ENCODE measurements around the gene USP7. TPM values are rescaled to one million over a fixed set of nuclear protein-coding genes. Genes with fewer than 3 reads are reported as not detected.

The USP7 gene
- total RNA-seq, 1 experiment from 2014 or later, result 125 TPM

DNA sequence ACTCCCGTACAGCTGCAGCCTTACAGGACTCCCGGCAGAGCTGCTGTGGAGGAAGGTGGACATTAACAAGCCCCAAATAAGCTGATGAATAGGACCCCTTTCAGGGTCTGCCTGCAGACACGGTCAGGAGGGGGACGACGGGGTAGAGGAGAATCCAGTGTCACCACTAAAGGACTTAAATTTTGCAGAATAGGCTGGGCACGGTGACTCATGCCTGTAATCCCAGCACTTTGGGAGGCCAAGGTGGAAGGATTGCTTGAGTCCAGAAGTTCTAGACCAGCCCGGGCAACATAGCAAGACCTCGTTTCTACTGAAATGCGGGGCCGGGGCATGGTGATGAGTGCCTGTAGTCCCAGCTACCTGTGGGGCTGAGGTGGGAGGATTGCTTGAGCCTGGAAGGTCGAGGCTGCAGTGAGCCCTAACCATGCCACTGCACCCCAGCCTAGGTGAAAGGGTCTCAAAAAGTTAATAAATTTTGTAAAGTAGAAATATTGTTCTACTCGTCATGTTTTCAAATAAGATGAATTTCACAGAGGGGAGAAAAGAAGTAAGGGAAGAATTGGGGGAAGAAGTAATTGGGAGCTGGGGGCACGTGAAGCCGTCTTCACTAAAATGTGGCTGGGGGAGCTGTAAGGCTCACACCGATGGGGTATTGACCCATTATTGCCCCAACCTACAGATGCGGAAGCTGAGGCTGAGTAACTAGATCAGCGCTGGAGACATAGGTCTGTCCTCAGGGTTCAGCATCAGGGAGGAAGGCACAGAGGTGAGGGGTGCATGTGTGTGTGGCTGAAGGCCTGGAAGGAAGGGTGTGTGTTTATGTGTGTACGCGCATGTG, 76.9 kb downstream of the USP7 start:
- Histone ChIP-seq H3K27ac (ENCODE audit: low read length) (no peak overlapping the region), H3K4me1 (ENCODE audit: control insufficient read depth, insufficient read depth, low read length) (peaks cover 4% of the 10 kb centered on the region; the same call in 1 of the 2 replicates), H3K36me3 (ENCODE audit: control insufficient read depth, insufficient read depth, low read length) (no peaks in the 10 kb centered on the region), H3K9me3 (ENCODE audit: control insufficient read depth, insufficient read depth, low read depth, low read length) (no peaks in the 10 kb centered on the region), H3K4me3 (ENCODE audit: low read depth in 2 of 2, low read length in 2 of 2) (no peak overlapping the region), H3K27me3 (ENCODE audit: control insufficient read depth, insufficient read depth, low read length) (no peaks in the 10 kb centered on the region)
- in situ Hi-C loops (cut with HindIII; ENCODE audit: low pct_unique_long_range_greater_than_20kb, low sequenced_read_pairs) (no loop called here), intact Hi-C loops (cut with micrococcal nuclease; ENCODE audit: unreplicated experiment) (no loop called here)
- no TSS peak for BruUV-seq (replicated peaks)
- CTCF ChIA-PET, result no interaction called here
- ATAC-seq, result no peak
- TF ChIP-seq TCF7L2 (IDR thresholded peaks at IDR 0.05; ENCODE audit: low read depth, low read length), result no peak
- no peak for TF ChIP-seq CTCF (IDR thresholded peaks at IDR 0.05)
- TF ChIP-seq, protein P1, sequence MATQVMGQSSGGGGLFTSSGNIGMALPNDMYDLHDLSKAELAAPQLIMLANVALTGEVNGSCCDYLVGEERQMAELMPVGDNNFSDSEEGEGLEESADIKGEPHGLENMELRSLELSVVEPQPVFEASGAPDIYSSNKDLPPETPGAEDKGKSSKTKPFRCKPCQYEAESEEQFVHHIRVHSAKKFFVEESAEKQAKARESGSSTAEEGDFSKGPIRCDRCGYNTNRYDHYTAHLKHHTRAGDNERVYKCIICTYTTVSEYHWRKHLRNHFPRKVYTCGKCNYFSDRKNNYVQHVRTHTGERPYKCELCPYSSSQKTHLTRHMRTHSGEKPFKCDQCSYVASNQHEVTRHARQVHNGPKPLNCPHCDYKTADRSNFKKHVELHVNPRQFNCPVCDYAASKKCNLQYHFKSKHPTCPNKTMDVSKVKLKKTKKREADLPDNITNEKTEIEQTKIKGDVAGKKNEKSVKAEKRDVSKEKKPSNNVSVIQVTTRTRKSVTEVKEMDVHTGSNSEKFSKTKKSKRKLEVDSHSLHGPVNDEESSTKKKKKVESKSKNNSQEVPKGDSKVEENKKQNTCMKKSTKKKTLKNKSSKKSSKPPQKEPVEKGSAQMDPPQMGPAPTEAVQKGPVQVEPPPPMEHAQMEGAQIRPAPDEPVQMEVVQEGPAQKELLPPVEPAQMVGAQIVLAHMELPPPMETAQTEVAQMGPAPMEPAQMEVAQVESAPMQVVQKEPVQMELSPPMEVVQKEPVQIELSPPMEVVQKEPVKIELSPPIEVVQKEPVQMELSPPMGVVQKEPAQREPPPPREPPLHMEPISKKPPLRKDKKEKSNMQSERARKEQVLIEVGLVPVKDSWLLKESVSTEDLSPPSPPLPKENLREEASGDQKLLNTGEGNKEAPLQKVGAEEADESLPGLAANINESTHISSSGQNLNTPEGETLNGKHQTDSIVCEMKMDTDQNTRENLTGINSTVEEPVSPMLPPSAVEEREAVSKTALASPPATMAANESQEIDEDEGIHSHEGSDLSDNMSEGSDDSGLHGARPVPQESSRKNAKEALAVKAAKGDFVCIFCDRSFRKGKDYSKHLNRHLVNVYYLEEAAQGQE (IDR thresholded peaks at IDR 0.05; ENCODE audit: insufficient read depth in 1 of 2, low read depth in 2 of 2, low read length in 1 of 2), result no peak
- no peak for TF ChIP-seq SIN3A (IDR thresholded peaks at IDR 0.05; ENCODE audit: borderline replicate concordance, insufficient read depth, low read depth, low read length)
- TF ChIP-seq POLR2AphosphoS5 (IDR thresholded peaks at IDR 0.05; ENCODE audit: low read depth, low read length), result 0 out of 2 replicates have a peak, but pooled peaks have one; percentile 35
- POLR2A ChIA-PET, result no interaction called here
- DNase-seq (ENCODE audit: low read depth, low spot score), result no peak

DNA sequence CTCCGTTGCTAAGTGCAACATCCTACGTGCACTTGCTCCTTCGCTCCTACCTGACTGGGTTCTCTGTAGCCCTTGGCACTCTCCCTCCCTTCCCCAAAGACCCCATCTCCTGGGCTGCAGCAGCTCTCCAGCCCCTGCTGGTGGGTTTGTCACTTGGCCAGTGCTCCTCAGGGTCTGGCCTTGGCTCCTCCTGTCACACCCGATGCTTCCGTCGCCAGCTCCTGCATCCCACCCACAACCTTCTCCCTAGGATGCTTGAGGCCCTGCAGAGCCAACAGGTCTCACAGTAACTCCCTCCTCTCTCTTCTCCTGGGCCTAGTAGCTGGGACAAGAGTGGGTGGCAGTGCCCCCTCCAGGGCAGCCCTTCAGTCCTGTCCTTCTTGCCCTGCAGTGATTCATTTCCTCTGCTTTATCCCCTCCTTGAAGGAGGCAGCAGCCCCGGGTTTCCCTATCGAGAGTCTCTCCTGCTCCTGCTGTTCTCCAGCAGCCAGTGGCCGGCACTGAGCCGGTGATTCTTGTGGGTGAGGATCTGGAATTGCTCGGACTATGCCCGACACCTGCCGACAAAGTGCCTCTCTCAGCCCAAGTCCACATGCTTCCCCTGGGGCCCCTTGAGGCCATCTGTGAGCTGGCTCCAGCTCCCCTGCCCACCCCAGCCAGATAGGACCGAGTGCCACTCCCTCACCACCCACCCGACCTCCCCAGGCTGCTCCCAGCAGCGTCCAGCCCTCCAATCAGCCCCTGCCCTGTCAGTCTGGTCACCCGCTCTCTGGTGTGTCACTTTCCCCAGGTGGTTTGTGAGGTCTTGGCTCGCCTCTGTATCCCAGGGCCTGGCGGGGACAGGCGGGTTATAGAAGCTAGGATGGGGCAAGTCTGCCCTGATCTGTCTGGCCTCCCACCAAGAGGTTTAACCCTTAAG, 77.8 kb downstream of the USP7 start:
- TF ChIP-seq, protein P1 (IDR thresholded peaks at IDR 0.05; ENCODE audit: insufficient read depth in 1 of 2, low read depth in 2 of 2, low read length in 1 of 2), result no peak
- TF ChIP-seq TCF7L2 (IDR thresholded peaks at IDR 0.05; ENCODE audit: low read depth, low read length), result no peak
- TF ChIP-seq POLR2AphosphoS5 (IDR thresholded peaks at IDR 0.05; ENCODE audit: low read depth, low read length), result no peak
- no peak for TF ChIP-seq SIN3A (IDR thresholded peaks at IDR 0.05; ENCODE audit: borderline replicate concordance, insufficient read depth, low read depth, low read length)
- no peak for TF ChIP-seq CTCF (IDR thresholded peaks at IDR 0.05)
- H3K36me3 ChIP-seq (ENCODE audit: control insufficient read depth, insufficient read depth, low read length), result no peaks in the 10 kb centered on the region
- CTCF ChIA-PET, result interaction anchor here (0.5 kb wide), 2 partner anchors 12 to 288 kb away, joined by 3 read pairs; no protein-coding TSS in a partner anchor
- ATAC-seq (peak; percentile 54), DNase-seq (ENCODE audit: low read depth, low spot score) (no peak)
- H3K4me1 ChIP-seq (ENCODE audit: control insufficient read depth, insufficient read depth, low read length), result peaks cover 4% of the 10 kb centered on the region; the same call in 1 of the 2 replicates
- no peak overlapping the region for H3K4me3 ChIP-seq (ENCODE audit: low read depth in 2 of 2, low read length in 2 of 2)
- H3K27me3 ChIP-seq (ENCODE audit: control insufficient read depth, insufficient read depth, low read length), result no peaks in the 10 kb centered on the region
- in situ Hi-C loops (cut with HindIII; ENCODE audit: low pct_unique_long_range_greater_than_20kb, low sequenced_read_pairs) (no loop called here), intact Hi-C loops (cut with micrococcal nuclease; ENCODE audit: unreplicated experiment) (no loop called here)
- POLR2A ChIA-PET, result no interaction called here
- H3K9me3 ChIP-seq (ENCODE audit: control insufficient read depth, insufficient read depth, low read depth, low read length), result no peaks in the 10 kb centered on the region
- H3K27ac ChIP-seq (ENCODE audit: low read length), result no peak overlapping the region
- no TSS peak for BruUV-seq (replicated peaks)

All from Panc1 (cell line).